Stimulated activated naive CD8-positive, alpha-beta T cell treated with anti-CD3 and anti-CD28 coated beads, Interleukin-15, Interleukin-2, amounts not matched to agents 100 U/mL and 50 U/mL, for 24 hours (primary cell): ENCODE data around the gene SCAPER.

Experiments used
- ATAC-seq: fragments of 150-1000 bp; cut with Tn5 transposase; one replicate; pipeline ENCODE4 v1.10.0; 2021
- DNase-seq: peaks from one replicate; pipeline ENCODE4 v3.0.0; 2021

SCAPER gene

GRCh38 chr15:76401285-76401684 lies 503.9 kb downstream of the SCAPER start:
- DNase-seq (no peak), ATAC-seq (no peak)

DNA sequence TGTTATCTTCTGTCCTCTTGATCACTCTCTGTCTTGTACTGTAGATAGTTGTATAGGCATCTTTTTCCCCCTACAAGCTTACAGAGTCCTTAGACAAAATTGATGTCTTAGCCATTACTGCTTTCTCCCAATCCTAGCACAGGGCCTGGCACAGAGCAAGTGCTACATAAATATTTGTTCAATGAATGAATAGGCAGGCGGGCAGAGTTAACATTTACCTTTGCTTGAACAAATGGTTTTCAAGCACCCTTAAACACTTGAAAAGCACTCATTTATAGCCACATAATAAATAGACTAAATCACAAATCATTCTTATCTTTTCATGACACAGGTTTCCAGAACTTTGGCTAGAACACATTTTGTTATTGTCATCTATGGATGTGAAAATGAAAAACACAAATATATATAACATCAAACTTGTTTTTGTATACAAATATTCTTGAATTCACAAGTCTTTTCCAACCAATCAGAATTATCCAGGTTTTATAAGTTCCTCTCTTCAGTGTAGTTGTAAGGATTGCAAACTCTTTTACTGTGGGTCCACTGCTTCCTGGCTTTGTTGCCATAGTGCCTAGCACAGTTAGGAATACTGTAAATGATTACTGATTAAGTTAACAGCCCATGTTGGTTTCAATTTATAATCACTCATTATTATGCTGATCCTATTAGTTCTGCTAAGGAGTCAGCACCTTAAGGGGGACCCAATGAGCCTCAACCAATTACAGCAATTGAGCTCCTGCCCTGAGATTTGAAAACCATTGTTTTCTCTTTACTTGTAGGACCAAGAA lies 506.6 kb downstream of the SCAPER start:
- DNase-seq (no peak), ATAC-seq (no peak)

DNA sequence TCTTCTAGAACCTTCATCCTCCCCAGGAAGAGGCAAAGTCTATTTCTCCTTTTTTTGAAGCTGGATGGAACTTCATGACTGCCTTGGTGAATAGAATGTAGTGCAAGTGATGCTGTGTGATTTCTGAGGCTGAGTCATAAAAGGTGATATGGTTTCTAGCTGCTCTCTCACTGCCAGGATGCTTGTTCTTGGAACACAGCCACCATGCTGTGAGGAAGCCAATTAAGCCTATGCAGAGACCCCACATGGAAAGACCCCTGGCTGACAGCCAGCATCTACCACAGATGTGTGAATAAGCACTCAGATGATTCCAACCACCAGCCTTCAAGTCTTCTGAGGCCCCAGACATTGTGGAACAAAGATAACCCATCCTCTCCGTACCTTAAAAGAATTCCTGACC lies 511.5 kb downstream of the SCAPER start:
- DNase-seq (no peak), ATAC-seq (no peak)

GRCh38 chr15:76391847-76392246 lies 513.3 kb downstream of the SCAPER start:
- DNase-seq = no peak

DNA sequence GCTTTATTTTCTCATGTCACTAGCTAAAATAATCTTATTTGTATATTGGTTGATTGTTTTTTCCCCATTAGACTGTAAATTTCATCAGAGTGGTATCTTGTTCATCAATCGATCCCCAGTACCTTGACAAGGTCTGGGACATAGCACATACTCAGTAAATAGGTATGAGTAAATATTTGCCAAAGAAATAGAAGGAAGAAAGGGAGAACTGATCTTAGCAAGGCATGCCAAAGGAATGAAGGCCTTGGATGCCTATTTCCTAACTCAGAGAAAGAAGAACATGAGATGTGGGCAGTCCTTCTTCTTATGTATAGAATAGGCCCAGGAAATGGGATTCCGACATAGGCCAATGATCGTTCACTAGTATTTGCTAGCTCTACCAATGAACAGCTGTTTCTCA lies 513.8 kb downstream of the SCAPER start:
- DNase-seq = no peak
- no peak for ATAC-seq

More at GRCh38 chr15:76391847-76392246, 513.3 kb downstream of the SCAPER start:
- ATAC-seq = no peak

DNA sequence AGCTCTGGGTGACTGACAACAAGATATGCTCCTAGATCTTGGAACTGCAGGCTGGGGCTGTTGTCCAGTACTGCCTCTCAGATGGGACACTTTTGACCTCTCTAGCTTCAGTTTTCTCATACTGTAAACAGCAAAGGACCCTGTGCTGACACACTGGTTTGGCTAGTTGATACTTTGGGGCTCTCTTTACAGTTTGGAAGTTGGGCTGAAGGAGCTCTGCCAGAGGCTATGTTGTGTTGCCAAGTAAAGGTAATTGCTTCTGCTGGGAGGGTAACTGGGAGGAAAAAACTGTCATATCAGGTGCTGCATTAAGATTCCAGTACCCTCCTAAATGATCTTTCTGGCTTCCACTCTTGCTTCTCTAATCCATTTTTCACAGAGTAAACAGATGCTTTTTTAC lies 514.6 kb downstream of the SCAPER start:
- no peak for ATAC-seq
- no peak for DNase-seq

DNA sequence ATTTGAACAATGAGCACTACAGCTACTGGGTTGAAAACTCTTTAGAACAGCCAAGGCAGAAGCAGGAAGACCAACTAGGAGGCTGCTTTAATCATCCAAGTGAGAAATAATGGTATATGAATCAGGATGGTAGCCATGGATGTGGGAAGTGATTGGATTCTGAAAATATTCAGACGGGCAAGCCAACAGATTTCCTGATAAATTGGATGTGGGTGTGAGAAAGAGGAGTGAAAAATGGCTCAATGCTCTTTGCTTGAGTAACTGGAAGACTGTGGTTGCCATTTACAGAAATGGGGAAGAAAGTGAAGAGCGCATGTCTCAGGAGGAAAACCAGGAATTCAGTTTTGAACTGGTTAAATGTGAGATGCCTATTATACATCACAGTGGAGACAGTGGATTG lies 518.2 kb downstream of the SCAPER start:
- DNase-seq = no peak
- ATAC-seq = no peak

DNA sequence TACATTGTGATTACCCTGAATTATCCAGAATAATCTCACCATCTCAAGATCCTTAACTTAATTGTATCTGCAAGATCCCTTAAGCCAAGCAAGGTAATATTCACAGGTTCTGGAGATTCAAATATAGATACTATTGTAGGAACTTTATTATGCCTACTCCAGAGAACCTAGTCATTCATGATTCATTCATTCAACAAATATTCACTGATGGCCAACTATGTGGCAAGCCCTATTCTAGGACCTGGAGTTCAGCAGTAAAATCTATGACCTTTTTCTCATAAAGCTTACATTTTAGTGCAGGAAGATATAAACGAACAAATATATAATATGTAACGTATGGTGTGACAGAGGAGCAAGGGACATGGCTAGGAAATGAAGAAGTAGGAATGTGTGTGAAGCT lies 519.0 kb downstream of the SCAPER start:
- DNase-seq (no peak), ATAC-seq (no peak)

DNA sequence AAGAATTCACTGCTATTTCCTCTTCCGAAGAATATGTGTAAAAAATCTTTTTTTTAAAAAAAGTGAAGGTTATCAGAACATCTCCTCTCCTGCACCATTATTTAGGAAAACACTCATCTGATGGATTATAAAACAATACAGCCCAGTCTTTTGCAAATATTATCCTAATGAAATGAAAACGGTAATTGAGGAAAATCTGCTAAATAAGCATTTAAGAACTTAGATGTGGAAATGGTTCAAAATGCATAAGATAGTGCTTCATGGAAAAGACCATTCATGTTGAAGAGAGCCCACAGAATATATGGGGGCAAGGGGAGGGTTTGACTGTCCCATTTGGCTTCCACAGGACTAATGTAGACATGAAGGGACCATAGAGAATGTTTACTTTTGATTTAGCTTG lies 520.7 kb downstream of the SCAPER start:
- ATAC-seq (no peak), DNase-seq (no peak)

- ATAC-seq (no peak), DNase-seq (no peak)
Measured at GRCh38 chr15:76382987-76383728, 522.0 kb downstream of the SCAPER start.

GRCh38 chr15:76381366-76381765 lies 523.8 kb downstream of the SCAPER start:
- ATAC-seq = no peak
- DNase-seq = no peak

GRCh38 chr15:76380249-76380648 lies 524.9 kb downstream of the SCAPER start:
- DNase-seq (no peak), ATAC-seq (no peak)

DNA sequence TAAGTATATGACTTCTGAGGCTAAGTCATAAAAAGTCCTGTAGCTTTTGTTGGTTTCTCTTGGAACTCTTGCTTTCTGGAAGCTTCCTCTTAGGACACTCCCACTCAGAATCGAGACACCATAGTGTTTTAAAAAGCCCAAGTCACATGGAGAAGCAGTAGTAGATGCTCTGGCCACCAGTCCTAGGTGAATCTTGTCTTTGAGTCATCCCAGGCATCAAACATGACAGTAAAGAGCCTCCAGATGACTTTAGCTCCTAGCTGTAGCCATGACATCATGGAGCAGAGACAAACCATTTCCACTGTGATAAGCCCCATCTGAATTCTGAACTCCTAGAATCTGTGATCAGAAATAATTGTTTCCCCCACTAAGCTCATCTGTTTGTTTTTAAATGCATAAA lies 526.4 kb downstream of the SCAPER start:
- no peak for DNase-seq
- ATAC-seq = no peak

DNA sequence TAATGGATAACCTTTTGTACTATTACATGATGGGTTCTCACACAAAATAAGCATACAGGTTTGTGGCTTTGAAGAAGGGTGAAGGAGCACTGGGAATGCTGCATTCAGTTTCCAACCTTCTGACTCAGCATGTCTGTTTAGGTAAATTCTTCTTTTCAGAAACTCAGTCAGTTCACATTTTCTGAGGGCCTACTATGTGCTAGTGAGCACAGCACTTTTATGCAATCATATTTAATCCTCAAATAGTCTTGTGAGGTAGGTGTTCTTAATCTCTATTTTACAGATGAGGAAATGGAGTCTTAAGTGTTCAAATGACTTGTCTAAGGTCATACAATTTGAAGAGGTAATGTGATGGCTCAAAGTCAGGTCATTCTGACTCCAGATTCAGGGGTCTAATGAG lies 527.4 kb downstream of the SCAPER start:
- DNase-seq = no peak
- ATAC-seq = no peak

DNA sequence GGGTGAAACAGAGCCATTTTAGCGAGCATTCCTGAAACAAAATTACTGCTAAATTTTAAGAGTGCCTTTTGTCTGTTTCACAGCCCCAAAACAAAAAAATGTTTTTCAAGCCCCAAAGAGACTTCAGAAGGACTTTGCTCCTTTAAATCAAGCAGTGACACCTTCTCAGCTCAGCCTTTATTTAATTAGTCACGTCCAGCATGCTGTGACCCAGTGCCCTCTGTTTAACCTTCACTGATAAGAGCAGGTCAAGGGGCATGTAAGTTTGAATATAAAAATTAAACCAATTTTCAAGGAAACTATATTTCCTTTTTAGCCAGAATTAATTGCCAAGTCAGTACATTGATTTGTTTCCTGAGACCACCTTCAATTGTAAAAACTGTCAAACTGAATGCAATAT lies 527.9 kb downstream of the SCAPER start:
- DNase-seq (no peak), ATAC-seq (no peak)

GRCh38 chr15:76376816-76377215 lies 528.3 kb downstream of the SCAPER start:
- ATAC-seq (no peak), DNase-seq (no peak)

DNA sequence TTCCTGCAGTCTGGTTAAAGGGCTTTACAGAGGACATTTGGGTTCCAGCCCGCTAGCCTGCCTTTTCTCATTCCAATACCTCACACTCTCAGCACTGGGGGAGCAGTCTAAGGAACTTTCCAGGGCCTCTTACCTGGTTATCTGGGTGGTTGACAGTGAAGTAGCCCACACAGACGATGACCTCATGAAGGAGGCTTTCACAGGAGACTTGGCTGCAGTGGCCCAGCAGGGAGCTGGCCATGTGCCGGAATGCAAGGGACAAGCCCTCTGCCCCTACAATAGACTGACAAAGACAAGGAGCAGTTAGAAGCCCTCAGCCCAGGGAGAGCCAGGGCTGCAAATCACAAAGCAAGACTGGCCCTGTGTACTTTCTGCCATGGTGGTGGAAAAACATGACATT lies 529.1 kb downstream of the SCAPER start:
- ATAC-seq = no peak
- no peak for DNase-seq

GRCh38 chr15:76368122-76368621 lies 537.0 kb downstream of the SCAPER start:
- DNase-seq (no peak), ATAC-seq (no peak)

GRCh38 chr15:76366714-76367113 lies 538.4 kb downstream of the SCAPER start:
- no peak for ATAC-seq
- DNase-seq = no peak

- DNase-seq = no peak
Measured at GRCh38 chr15:76363251-76363650, 541.9 kb downstream of the SCAPER start.

DNA sequence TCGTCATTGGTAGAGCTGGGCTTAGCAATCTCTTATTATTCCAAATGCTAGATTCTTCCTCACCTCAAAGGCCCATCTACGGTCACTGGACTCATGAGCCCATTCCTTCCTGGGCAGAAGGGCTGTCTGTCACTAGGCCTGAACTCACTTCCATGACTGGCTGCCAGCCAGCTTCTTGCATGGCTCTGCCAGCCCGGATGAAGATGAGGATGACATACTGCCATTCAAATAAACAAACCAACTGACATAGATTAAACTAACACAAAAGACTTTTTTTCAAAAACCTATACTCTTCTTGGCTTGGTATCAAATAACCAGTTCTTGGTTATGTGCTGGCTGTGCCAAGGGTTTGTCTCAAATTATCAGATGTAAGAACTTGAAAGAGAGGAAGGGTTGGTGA lies 544.7 kb downstream of the SCAPER start:
- ATAC-seq (no peak), DNase-seq (no peak)

More at GRCh38 chr15:76363251-76363650, 541.9 kb downstream of the SCAPER start:
- ATAC-seq = no peak

GRCh38 chr15:76359152-76359551 lies 546.0 kb downstream of the SCAPER start:
- no peak for DNase-seq

DNA sequence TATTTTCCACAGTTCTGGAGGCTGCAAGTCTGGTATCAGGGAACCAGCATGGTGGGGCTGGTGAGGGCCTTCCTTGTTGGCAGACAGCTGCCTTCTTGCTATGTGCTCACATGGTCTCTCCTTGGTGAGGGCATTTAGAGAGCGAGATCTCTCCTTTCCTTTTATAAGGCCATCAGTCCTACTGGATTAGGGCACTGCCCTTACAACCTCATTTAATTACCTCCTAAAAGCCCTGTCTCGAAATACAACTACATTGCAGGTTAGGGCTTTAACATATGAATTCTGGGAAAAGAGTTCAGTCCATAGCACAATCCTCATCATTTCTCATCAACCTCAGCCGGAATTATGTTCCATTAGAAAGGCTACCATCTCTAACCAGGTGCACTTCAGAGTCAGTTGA lies 546.7 kb downstream of the SCAPER start:
- no peak for ATAC-seq
- DNase-seq = no peak

More at GRCh38 chr15:76359152-76359551, 546.0 kb downstream of the SCAPER start:
- no peak for ATAC-seq
